Measurements from ENCODE around the gene ORC5.

- no peak for TF ChIP-seq EP300 (IDR thresholded peaks at IDR 0.05)
- TF ChIP-seq, protein P1, sequence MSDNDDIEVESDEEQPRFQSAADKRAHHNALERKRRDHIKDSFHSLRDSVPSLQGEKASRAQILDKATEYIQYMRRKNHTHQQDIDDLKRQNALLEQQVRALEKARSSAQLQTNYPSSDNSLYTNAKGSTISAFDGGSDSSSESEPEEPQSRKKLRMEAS (IDR thresholded peaks at IDR 0.05), result no peak
- TF ChIP-seq CTCF (IDR thresholded peaks at IDR 0.05), result no peak
- no peak for TF ChIP-seq FOSL2 (IDR thresholded peaks at IDR 0.05)
- no peak for TF ChIP-seq FOSL2 (CRISPR knock-in tag; IDR thresholded peaks at IDR 0.05)
- TF ChIP-seq CEBPB (IDR thresholded peaks at IDR 0.05), result no peak
- TF ChIP-seq ZFP36 (IDR thresholded peaks at IDR 0.05; ENCODE audit: borderline replicate concordance, partially characterized antibody), result no peak
These were observed 474 bp downstream of the ORC5 start for GRCh38 chr7:104207348-104207730.
